ENCODE data around the gene LPP.

GRCh38 chr3:188817935-188818269 is 663.9 kb downstream of the LPP start:
- no peak for TF ChIP-seq CTCF (IDR thresholded peaks at IDR 0.05)
- no peak for TF ChIP-seq CBX8 (IDR thresholded peaks at IDR 0.05)
- no peak for TF ChIP-seq JUNB (IDR thresholded peaks at IDR 0.05)
- no peak for TF ChIP-seq RAD21 (conservative IDR thresholded peaks at IDR 0.05 in 1 of 2, IDR thresholded peaks at IDR 0.05 in 1 of 2)
